Raji (cell line): ENCODE measurements around the gene NKX3-2.

Source experiments
- POLR2A ChIP-seq: IDR thresholded peaks from 2 replicates; pipeline ENCODE4 v1.6.1; 2011; ENCODE audit warnings: low read depth, low read length, control low read depth; ENCODE audit not compliant: insufficient read depth

NKX3-2 gene

GRCh38 chr4:13498469-13498868 lies 45.8 kb downstream of the NKX3-2 start:
- no peak for TF ChIP-seq POLR2A

DNA sequence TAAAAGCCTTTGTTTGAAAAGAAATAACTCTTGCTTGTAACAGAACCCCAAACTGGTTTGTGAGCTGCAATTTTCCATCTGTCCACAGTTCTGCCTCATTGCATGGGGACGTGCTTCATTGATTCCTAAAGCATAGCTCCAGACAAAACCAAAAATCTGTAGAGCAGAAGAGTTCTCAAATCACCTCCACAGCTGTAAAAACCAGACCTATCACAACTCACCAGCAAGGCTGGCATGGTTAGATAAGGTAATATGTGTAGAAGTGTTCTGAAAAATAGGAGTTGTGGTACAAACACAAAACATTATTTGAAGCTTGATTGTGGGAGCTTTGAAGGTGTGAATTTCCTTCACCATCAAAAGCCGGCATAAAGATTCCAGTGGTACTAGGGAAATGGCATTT lies 47.7 kb downstream of the NKX3-2 start:
- TF ChIP-seq POLR2A: no peak

DNA sequence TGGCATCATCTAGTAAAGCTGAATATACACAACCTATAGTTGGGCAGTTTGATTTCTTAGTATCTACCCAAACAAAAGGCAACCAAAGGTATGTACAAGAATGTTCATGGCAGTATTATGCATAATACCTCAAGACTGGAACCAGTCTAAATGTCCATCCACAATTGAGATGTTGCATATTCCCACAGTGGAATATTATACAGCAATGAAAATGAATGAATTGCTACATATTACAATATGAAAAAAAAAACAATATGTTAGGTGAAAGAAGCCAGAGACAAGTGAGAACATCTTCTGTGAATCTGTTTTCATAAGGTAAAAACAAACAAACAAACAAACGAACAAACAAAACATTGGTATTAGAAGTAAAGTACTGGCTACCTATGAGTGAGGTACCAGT lies 48.6 kb downstream of the NKX3-2 start:
- TF ChIP-seq POLR2A: no peak

DNA sequence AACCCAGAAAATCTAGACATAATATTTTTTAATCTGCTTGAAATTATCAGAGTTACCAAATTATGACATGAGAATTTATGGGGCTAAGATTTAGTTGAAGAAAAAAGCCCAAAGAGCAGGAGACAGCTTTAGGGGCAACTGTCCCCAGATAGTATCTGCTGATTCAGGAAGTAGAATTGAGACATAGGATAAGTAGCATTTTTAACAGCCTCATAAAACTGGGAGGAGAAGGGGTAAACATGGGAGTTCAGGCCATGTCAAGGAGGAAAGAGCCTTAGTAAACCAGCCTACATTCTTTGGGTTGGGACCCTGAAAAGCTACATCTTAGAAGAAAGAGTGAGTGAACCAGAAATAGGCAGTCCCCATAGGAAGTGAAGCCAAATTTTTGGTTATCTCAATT lies 50.5 kb downstream of the NKX3-2 start:
- no peak for TF ChIP-seq POLR2A

GRCh38 chr4:13492747-13493146 lies 51.6 kb downstream of the NKX3-2 start:
- TF ChIP-seq POLR2A: no peak
